ENCODE results near the gene C2orf74. TPM values are rescaled to one million over a fixed set of nuclear protein-coding genes. Genes with fewer than 3 reads are reported as not detected.
A peak's percentile ranks its signal among the peaks of the same experiment; 100 is the strongest.

Gene C2orf74
- total and polyA plus RNA-seq, 9 of the 15 experiments (the other 6 are each of a cell fraction or from before 2014, with no cell fraction given), result not detected

- intact Hi-C loops (cut with micrococcal nuclease) (no loop called here), in situ Hi-C loops (cut with MboI) (no loop called here)
- TF ChIP-seq FOXA3 (CRISPR knock-in tag; conservative IDR thresholded peaks at IDR 0.05 in 1 of 2, IDR thresholded peaks at IDR 0.05 in 1 of 2) (0 out of 4 replicates have a peak, but pooled peaks of 1 of the 2 experiments have one; percentile 52), ZNF644 (tag; IDR thresholded peaks at IDR 0.05; ENCODE audit: low read depth) (no peak)
- ChIA-PET POLR2A (no interaction called here), CTCF (ENCODE audit: low intra/inter-chr PET ratio) (no interaction called here)
- FAIRE-seq (no peak), ATAC-seq (no peak), DNase-seq (ENCODE audit: extremely low read depth in 1 of 4, low spot score in 3 of 4) (no peak)
- Histone ChIP-seq H3K4me3 (no peak overlapping the region), H3K9me1 (ENCODE audit: control insufficient read depth, insufficient read depth, low read length) (no peaks in the 10 kb centered on the region), H4K20me1 (replicated peaks; ENCODE audit: control insufficient read depth, insufficient read depth, low read length) (no peaks in the 10 kb centered on the region), H3K4me2 (ENCODE audit: insufficient read depth, low read length) (no peak overlapping the region), H3K79me2 (ENCODE audit: control insufficient read depth, insufficient read depth, low read length) (no peaks in the 10 kb centered on the region), H3K9me3 (replicated peaks; ENCODE audit: control insufficient read depth, insufficient read depth, low read depth, low read length) (no peaks in the 10 kb centered on the region; the same call in 1 of the 2 replicates), H3K36me3 (ENCODE audit: control insufficient read depth, insufficient read depth, low read length) (no peaks in the 10 kb centered on the region), H3K4me1 (replicated peaks in 1 of 2; ENCODE audit: control insufficient read depth in 2 of 2, insufficient read depth in 2 of 2, low read length in 2 of 2) (no peaks in the 10 kb centered on the region), H3K27me3 (ENCODE audit: control insufficient read depth in 2 of 2, insufficient read depth in 2 of 2, low read length in 2 of 2) (no peaks in the 10 kb centered on the region), H3K9ac (ENCODE audit: insufficient read depth in 1 of 2, low read depth in 2 of 2, low read length in 2 of 2) (no peak overlapping the region), H2AFZ (ENCODE audit: low read depth, low read length) (0 out of 2 replicates have a peak overlapping the region, but pooled peaks have one; percentile 10), H3K27ac (ENCODE audit: extremely low read depth, low read depth, low read length) (no peak overlapping the region)
- WGBS (ENCODE audit: insufficient coverage, low coverage, missing lambda C conversion rate), result 26% methylated on average over 6 of the region's 6 CpGs
- BruUV-seq (replicated peaks), result no TSS peak
Observed at GRCh38 chr2:61114147-61114546, 47.8 kb upstream of the C2orf74 start.

GRCh38 chr2:61116302-61116701 lies 45.7 kb upstream of the C2orf74 start:
- intact Hi-C loops (cut with micrococcal nuclease), result no loop called here
- WGBS (ENCODE audit: insufficient coverage, low coverage, missing lambda C conversion rate), result 54% methylated on average over 2 of the region's 2 CpGs
- no peak overlapping the region for H3K4me3 ChIP-seq
- DNase-seq (ENCODE audit: extremely low read depth in 1 of 4, low spot score in 3 of 4), result no peak
- no TSS peak for BruUV-seq (replicated peaks)
- H3K36me3 ChIP-seq (ENCODE audit: control insufficient read depth, insufficient read depth, low read length), result no peaks in the 10 kb centered on the region
- no peaks in the 10 kb centered on the region; the same call in 1 of the 2 replicates for H3K9me3 ChIP-seq (replicated peaks; ENCODE audit: control insufficient read depth, insufficient read depth, low read depth, low read length)
- no peaks in the 10 kb centered on the region for H3K79me2 ChIP-seq (ENCODE audit: control insufficient read depth, insufficient read depth, low read length)
- no peak for ATAC-seq
- CTCF ChIA-PET (ENCODE audit: low intra/inter-chr PET ratio), result no interaction called here
- no peak for FAIRE-seq
- no peak overlapping the region for H3K27ac ChIP-seq (ENCODE audit: extremely low read depth, low read depth, low read length)
- in situ Hi-C loops (cut with MboI), result no loop called here
- H3K9ac ChIP-seq (ENCODE audit: insufficient read depth in 1 of 2, low read depth in 2 of 2, low read length in 2 of 2), result no peak overlapping the region
- TF ChIP-seq MNT (conservative IDR thresholded peaks at IDR 0.05) (no peak), MEF2A (IDR thresholded peaks at IDR 0.05; ENCODE audit: control insufficient read depth, low read depth, low read length) (no peak), CEBPG (CRISPR knock-in tag; IDR thresholded peaks at IDR 0.05) (no peak), CEBPG (tag; conservative IDR thresholded peaks at IDR 0.05 in 1 of 2, IDR thresholded peaks at IDR 0.05 in 1 of 2) (no peak), HMG20B (CRISPR knock-in tag; IDR thresholded peaks at IDR 0.05) (no peak), HINFP (tag; conservative IDR thresholded peaks at IDR 0.05; ENCODE audit: low read depth) (no peak), LARP7 (IDR thresholded peaks at IDR 0.05) (no peak), CREBBP (IDR thresholded peaks at IDR 0.05; ENCODE audit: low read depth, low read length) (no peak)
- H3K4me2 ChIP-seq (ENCODE audit: insufficient read depth, low read length), result no peak overlapping the region
- H3K9me1 ChIP-seq (ENCODE audit: control insufficient read depth, insufficient read depth, low read length), result no peaks in the 10 kb centered on the region
- H3K27me3 ChIP-seq (ENCODE audit: control insufficient read depth in 2 of 2, insufficient read depth in 2 of 2, low read length in 2 of 2), result no peaks in the 10 kb centered on the region
- no peaks in the 10 kb centered on the region for H3K4me1 ChIP-seq (replicated peaks in 1 of 2; ENCODE audit: control insufficient read depth in 2 of 2, insufficient read depth in 2 of 2, low read length in 2 of 2)
- POLR2A ChIA-PET, result no interaction called here
- no peaks in the 10 kb centered on the region for H4K20me1 ChIP-seq (replicated peaks; ENCODE audit: control insufficient read depth, insufficient read depth, low read length)
- no peak overlapping the region for H2AFZ ChIP-seq (ENCODE audit: low read depth, low read length)
